Transverse colon (tissue), 4 donors: Measurements from ENCODE around the gene UBC. TPM values are rescaled to one million over a fixed set of nuclear protein-coding genes. Genes with fewer than 3 reads are reported as not detected.

Experiments used
- DNase-seq: peaks from one replicate; pipeline ENCODE4 v3.0.0-alpha.2; 2019
- H3K27ac ChIP-seq, 4 donors: fragments of 200-600 bp; sonication (generic); 2 replicates each; pipeline ENCODE4 v1.5.1; 2016 to 2018; ENCODE audit warnings: inconsistent platforms in 4 of 4
- H3K27me3 ChIP-seq: fragments of 200-600 bp; sonication (generic); 2 replicates; pipeline ENCODE4 v1.5.1; 2017; ENCODE audit warnings: inconsistent platforms
- H3K36me3 ChIP-seq, 4 donors: fragments of 200-600 bp; sonication (generic); 2 replicates each; pipeline ENCODE4 v1.5.1; 2017 to 2019; ENCODE audit warnings: inconsistent platforms in 4 of 4
- H3K4me1 ChIP-seq, 4 donors: fragments of 200-600 bp; sonication (generic); 2 replicates each; pipeline ENCODE4 v1.5.1; 2017 to 2020; ENCODE audit warnings: inconsistent platforms in 4 of 4
- H3K4me3 ChIP-seq, 4 donors: fragments of 200-600 bp; sonication (generic); 1 replicate in 1 of 4; 2 replicates in 3 of 4; pipeline versions ENCODE4 v1.5.1 to v1.6.1; 2017 to 2019; ENCODE audit warnings: inconsistent platforms in 4 of 4
- H3K9me3 ChIP-seq, 2 donors: fragments of 200-600 bp; sonication (generic); 2 replicates each; pipeline ENCODE4 v1.5.1; 2017 to 2019; ENCODE audit warnings: inconsistent platforms in 2 of 2
- CTCF ChIP-seq, 5 experiments: fragments of 200-600 bp in 3 of 5; fragments of 450-650 bp in 2 of 5; sonication (generic) in 3 of 5; IDR thresholded peaks; 1 replicate in 2 of 5; 2 replicates in 3 of 5; pipeline ENCODE4 v1.5.1; 2016 to 2017; ENCODE audit warnings: antibody characterized with exemption in 5 of 5, inconsistent platforms in 3 of 5, mild to moderate bottlenecking in 2 of 5, moderate library complexity in 1 of 5
- EP300 ChIP-seq: sonication (generic); formaldehyde crosslinking; IDR thresholded peaks from one replicate; pipeline ENCODE4 v1.6.1; 2017; ENCODE audit warnings: antibody characterized with exemption, low read depth
- POLR2A ChIP-seq: fragments of 450-650 bp; IDR thresholded peaks from one replicate; pipeline ENCODE4 v1.6.1; 2016; ENCODE audit warnings: antibody characterized with exemption, mild to moderate bottlenecking, moderate library complexity
- POLR2AphosphoS5 ChIP-seq, 3 donors: sonication (generic); formaldehyde crosslinking; IDR thresholded peaks; one replicate each; pipeline ENCODE4 v1.6.1; 2016; ENCODE audit warnings: antibody characterized with exemption in 3 of 3
- WGBS, 2 donors: methylation state at CpG; one replicate each; pipeline ENCODE4 v1.1.5; 2018; ENCODE audit warnings: low coverage in 1 of 2; 5-methylcytosine and 5-hydroxymethylcytosine counted together
- in situ Hi-C, 4 donors: fragments of 200-750 bp; cut with MboI; loops; one replicate each; pipeline versions ENCODE4 v1.15.0 to v1.15.1; 2017; ENCODE audit warnings: low sequenced_read_pairs in 3 of 4, low pct_ligation_motif_present in 1 of 4, low pct_unique_long_range_greater_than_20kb in 1 of 4
- intact Hi-C: fragments of 100-400 bp; cut with DNase I; formaldehyde crosslinking; loops from one replicate; pipeline ENCODE4 v1.15.1; 2023; ENCODE audit warnings: low total_unique reads
- total RNA-seq, 4 donors: library from RNA; depleted of rRNA; stranded (reverse); fragments of >200 nt; gene quantifications; one replicate each; pipeline ENCODE4 v1.1.0, GENCODE V29; 2016

The UBC gene
- total RNA-seq, 4 donors from 2014 or later: 1,242 to 1,580 (median 1,406) TPM

GRCh38 chr12:124949779-124950728 is 35.6 kb upstream of the UBC start:
- WGBS, 2 donors: 90 to 94% methylated on average over 9 to 43 of the region's 47 CpGs
- Histone ChIP-seq H3K4me3 (no peak overlapping the region), H3K4me1 (no peaks in the 10 kb centered on the region), H3K36me3 (peaks cover 0 to 26% (median 0%) of the 10 kb centered on the region in 4 donors), H3K9me3 (no peaks in the 10 kb centered on the region), H3K27ac (no peak overlapping the region), H3K27me3 (no peaks in the 10 kb centered on the region)
- TF ChIP-seq CTCF (IDR thresholded peaks at IDR 0.05) (no peak), EP300 (no peak), POLR2AphosphoS5 (IDR thresholded peaks at IDR 0.05) (no peak), POLR2A (no peak)
- in situ Hi-C loops: no loop called here
- DNase-seq: no peak
- intact Hi-C loops: no loop called here

GRCh38 chr12:124949066-124949465 is 34.6 kb upstream of the UBC start:
- in situ Hi-C loops (no loop called here), intact Hi-C loops (no loop called here)
- TF ChIP-seq POLR2A: no peak
- Histone ChIP-seq H3K4me1 (no peaks in the 10 kb centered on the region), H3K27me3 (no peaks in the 10 kb centered on the region), H3K36me3 (peaks cover 0 to 26% (median 0%) of the 10 kb centered on the region in 4 donors), H3K27ac (no peak overlapping the region), H3K9me3 (no peaks in the 10 kb centered on the region), H3K4me3 (no peak overlapping the region)
- WGBS, 2 donors: 93 to 95% methylated on average over 4 to 11 of the region's 12 CpGs
- DNase-seq: no peak

- Histone ChIP-seq H3K27me3 (no peaks in the 10 kb centered on the region), H3K36me3 (peaks cover 0 to 26% (median 0%) of the 10 kb centered on the region in 4 donors), H3K4me3 (no peak overlapping the region), H3K27ac (no peak overlapping the region), H3K9me3 (no peaks in the 10 kb centered on the region), H3K4me1 (no peaks in the 10 kb centered on the region)
- intact Hi-C loops (no loop called here), in situ Hi-C loops (no loop called here)
- WGBS, 2 donors: 95% methylated on average over 14 of the region's 20 CpGs; no CpG with 5 or more reads in 1 of the 2 donors
- TF ChIP-seq CTCF (IDR thresholded peaks at IDR 0.05) (no peak), POLR2A (no peak), EP300 (no peak), POLR2AphosphoS5 (IDR thresholded peaks at IDR 0.05) (no peak)
- no peak for DNase-seq
Observed at GRCh38 chr12:124947561-124948398, 33.3 kb upstream of the UBC start.

GRCh38 chr12:124947013-124947412 is 32.6 kb upstream of the UBC start:
- in situ Hi-C loops: no loop called here
- DNase-seq: no peak

More at GRCh38 chr12:124947013-124947412, 32.6 kb upstream of the UBC start:
- Histone ChIP-seq H3K27me3 (no peaks in the 10 kb centered on the region), H3K9me3 (no peaks in the 10 kb centered on the region), H3K27ac (no peak overlapping the region), H3K36me3 (peaks cover 0 to 26% (median 0%) of the 10 kb centered on the region in 4 donors), H3K4me1 (no peaks in the 10 kb centered on the region), H3K4me3 (no peak overlapping the region)
- no peak for TF ChIP-seq POLR2A
- no peak for TF ChIP-seq POLR2AphosphoS5 (IDR thresholded peaks at IDR 0.05)
- no peak for TF ChIP-seq CTCF (IDR thresholded peaks at IDR 0.05)
- no peak for TF ChIP-seq EP300
- WGBS, 2 donors: 91% methylated on average over 11 of the region's 11 CpGs; no CpG with 5 or more reads in 1 of the 2 donors
- intact Hi-C loops: no loop called here
